HL-60 (cell line): ENCODE results near the gene CFAP54.

Experiments used
- GABPA ChIP-seq: IDR thresholded peaks from 2 replicates; pipeline ENCODE4 v1.6.1; 2012; ENCODE audit warnings: low read depth
- POLR2AphosphoS5 ChIP-seq: IDR thresholded peaks from 2 replicates; pipeline ENCODE4 v1.6.1; 2012; ENCODE audit warnings: low read depth
- SPI1 ChIP-seq: IDR thresholded peaks from 2 replicates; pipeline ENCODE4 v1.6.1; 2012; ENCODE audit warnings: low read depth, mild to moderate bottlenecking, borderline replicate concordance
- TF ChIP-seq, protein P1 (sequence below): IDR thresholded peaks from one replicate; pipeline ENCODE4 v1.5.1; 2011; ENCODE audit warnings: low read length, control low read depth, inconsistent platforms; ENCODE audit not compliant: insufficient read depth
- TF ChIP-seq, protein P2 (sequence below): IDR thresholded peaks from 2 replicates; pipeline ENCODE4 v1.6.1; 2012; ENCODE audit warnings: low read depth; ENCODE audit not compliant: insufficient replicate concordance

DNA sequence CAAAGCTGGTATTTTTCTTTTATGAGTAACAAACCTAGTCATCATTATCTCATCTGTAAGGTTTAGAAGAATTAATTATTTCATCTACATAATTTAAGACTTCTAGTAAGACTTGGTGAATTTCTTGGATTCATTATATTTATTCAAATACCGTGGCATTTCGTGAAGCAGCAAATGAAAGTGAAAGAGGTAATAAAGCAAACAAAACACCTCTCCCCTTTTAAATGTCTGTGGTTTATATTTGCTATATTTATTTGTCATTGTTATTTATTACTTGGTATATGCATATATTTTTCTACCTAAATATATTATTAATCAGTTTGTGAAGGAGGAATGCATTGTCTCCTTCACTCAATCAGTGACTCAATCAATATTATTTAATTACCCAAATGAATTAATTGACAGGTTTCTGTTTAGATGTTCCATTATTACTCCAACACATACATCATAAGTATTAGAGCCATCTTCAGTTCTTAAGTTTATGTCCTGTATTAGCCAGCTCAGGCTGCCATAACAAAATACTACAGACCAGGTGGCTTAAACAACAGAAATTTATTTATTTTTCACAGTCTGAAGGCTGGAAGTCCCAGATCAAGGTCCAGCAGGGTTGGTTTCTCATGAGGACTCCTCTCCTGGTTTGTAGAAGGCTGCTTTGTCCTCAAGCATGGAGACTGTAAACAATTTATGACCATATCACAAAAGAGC, 6.6 kb downstream of the CFAP54 start:
- TF ChIP-seq POLR2AphosphoS5 (no peak), GABPA (no peak), SPI1 (no peak)
- TF ChIP-seq, protein P1, sequence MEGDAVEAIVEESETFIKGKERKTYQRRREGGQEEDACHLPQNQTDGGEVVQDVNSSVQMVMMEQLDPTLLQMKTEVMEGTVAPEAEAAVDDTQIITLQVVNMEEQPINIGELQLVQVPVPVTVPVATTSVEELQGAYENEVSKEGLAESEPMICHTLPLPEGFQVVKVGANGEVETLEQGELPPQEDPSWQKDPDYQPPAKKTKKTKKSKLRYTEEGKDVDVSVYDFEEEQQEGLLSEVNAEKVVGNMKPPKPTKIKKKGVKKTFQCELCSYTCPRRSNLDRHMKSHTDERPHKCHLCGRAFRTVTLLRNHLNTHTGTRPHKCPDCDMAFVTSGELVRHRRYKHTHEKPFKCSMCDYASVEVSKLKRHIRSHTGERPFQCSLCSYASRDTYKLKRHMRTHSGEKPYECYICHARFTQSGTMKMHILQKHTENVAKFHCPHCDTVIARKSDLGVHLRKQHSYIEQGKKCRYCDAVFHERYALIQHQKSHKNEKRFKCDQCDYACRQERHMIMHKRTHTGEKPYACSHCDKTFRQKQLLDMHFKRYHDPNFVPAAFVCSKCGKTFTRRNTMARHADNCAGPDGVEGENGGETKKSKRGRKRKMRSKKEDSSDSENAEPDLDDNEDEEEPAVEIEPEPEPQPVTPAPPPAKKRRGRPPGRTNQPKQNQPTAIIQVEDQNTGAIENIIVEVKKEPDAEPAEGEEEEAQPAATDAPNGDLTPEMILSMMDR, result no peak
- TF ChIP-seq, protein P2, sequence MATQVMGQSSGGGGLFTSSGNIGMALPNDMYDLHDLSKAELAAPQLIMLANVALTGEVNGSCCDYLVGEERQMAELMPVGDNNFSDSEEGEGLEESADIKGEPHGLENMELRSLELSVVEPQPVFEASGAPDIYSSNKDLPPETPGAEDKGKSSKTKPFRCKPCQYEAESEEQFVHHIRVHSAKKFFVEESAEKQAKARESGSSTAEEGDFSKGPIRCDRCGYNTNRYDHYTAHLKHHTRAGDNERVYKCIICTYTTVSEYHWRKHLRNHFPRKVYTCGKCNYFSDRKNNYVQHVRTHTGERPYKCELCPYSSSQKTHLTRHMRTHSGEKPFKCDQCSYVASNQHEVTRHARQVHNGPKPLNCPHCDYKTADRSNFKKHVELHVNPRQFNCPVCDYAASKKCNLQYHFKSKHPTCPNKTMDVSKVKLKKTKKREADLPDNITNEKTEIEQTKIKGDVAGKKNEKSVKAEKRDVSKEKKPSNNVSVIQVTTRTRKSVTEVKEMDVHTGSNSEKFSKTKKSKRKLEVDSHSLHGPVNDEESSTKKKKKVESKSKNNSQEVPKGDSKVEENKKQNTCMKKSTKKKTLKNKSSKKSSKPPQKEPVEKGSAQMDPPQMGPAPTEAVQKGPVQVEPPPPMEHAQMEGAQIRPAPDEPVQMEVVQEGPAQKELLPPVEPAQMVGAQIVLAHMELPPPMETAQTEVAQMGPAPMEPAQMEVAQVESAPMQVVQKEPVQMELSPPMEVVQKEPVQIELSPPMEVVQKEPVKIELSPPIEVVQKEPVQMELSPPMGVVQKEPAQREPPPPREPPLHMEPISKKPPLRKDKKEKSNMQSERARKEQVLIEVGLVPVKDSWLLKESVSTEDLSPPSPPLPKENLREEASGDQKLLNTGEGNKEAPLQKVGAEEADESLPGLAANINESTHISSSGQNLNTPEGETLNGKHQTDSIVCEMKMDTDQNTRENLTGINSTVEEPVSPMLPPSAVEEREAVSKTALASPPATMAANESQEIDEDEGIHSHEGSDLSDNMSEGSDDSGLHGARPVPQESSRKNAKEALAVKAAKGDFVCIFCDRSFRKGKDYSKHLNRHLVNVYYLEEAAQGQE, result no peak
